IPS-NIHi11 (cell line): ENCODE data around the gene CADPS2.

Experiments
- DNase-seq: peaks from one replicate; pipeline ENCODE4 v3.0.0; 2012; ENCODE audit warnings: mixed read lengths, low spot score

Gene CADPS2

GRCh38 chr7:122364761-122365280, 521.4 kb downstream of the CADPS2 start:
- DNase-seq = no peak

- DNase-seq = no peak
Observed at GRCh38 chr7:122363144-122363543, 523.1 kb downstream of the CADPS2 start.

GRCh38 chr7:122362473-122362872, 523.8 kb downstream of the CADPS2 start:
- DNase-seq = no peak

GRCh38 chr7:122354656-122355055, 531.6 kb downstream of the CADPS2 start:
- no peak for DNase-seq

GRCh38 chr7:122352454-122352853, 533.8 kb downstream of the CADPS2 start:
- DNase-seq = no peak

GRCh38 chr7:122350701-122351100, 535.6 kb downstream of the CADPS2 start:
- no peak for DNase-seq

- DNase-seq = no peak
Observed at GRCh38 chr7:122344303-122344620, 542.0 kb downstream of the CADPS2 start.

GRCh38 chr7:122343601-122344302, 542.5 kb downstream of the CADPS2 start:
- no peak for DNase-seq

- no peak for DNase-seq
Observed at GRCh38 chr7:122340427-122340826, 545.8 kb downstream of the CADPS2 start.

- no peak for DNase-seq
Observed at GRCh38 chr7:122339145-122339904, 546.9 kb downstream of the CADPS2 start.

- DNase-seq = no peak
Observed at GRCh38 chr7:122337011-122337410, 549.2 kb downstream of the CADPS2 start.

GRCh38 chr7:122329145-122329802, 557.0 kb downstream of the CADPS2 start:
- peak; percentile 37 for DNase-seq

GRCh38 chr7:122327969-122328368, 558.3 kb downstream of the CADPS2 start:
- DNase-seq = no peak

GRCh38 chr7:122316467-122317388, 569.5 kb downstream of the CADPS2 start:
- DNase-seq = peak; percentile 43

- DNase-seq = peak; percentile 42
Observed at GRCh38 chr7:122315507-122316466, 570.5 kb downstream of the CADPS2 start.

- DNase-seq = no peak
Observed at GRCh38 chr7:122314284-122314683, 572.0 kb downstream of the CADPS2 start.

GRCh38 chr7:122312789-122313188, 573.5 kb downstream of the CADPS2 start:
- no peak for DNase-seq

- peak; percentile 27 for DNase-seq
Observed at GRCh38 chr7:122311734-122312450, 574.4 kb downstream of the CADPS2 start.

GRCh38 chr7:122311050-122311700, 575.1 kb downstream of the CADPS2 start:
- peak; percentile 34 for DNase-seq
